ENCODE data around the gene EPYC. TPM values are rescaled to one million over a fixed set of nuclear protein-coding genes. Genes with fewer than 3 reads are reported as not detected.

The EPYC gene
- total RNA-seq, 1 donor from 2014 or later, result 0.39 TPM

DNA sequence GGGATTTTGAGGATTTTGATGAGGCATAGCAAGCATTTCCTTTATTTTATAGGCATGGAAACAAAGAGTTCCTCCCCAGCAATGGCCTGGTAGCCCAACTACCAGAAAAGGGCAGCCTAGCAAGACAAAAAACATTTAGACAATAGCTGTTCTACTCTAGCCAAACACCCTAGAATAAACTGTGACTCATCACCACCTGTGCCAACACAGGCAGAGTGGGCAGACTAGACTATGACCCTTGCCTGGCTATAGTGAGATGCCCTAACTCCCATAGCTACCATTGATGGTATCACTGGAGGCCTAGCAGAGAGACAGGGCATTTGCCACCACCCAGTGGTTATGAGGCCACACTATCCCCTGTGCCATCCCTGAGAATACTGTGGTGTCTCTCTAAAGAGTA, 34.3 kb downstream of the EPYC start:
- Mint-ChIP-seq H3K4me1 (ENCODE audit: low read depth, unreplicated experiment) (peaks cover 11% of the 10 kb centered on the region), H3K9me3 (ENCODE audit: unreplicated experiment) (no peaks in the 10 kb centered on the region), H3K27me3 (ENCODE audit: low read depth, unreplicated experiment) (no peaks in the 10 kb centered on the region), H3K27ac (ENCODE audit: unreplicated experiment) (no peak overlapping the region), H3K4me3 (ENCODE audit: unreplicated experiment) (no peak overlapping the region), H3K36me3 (ENCODE audit: low read depth, unreplicated experiment) (no peaks in the 10 kb centered on the region)
- H3K36me3 ChIP-seq (ENCODE audit: insufficient read depth, low read length), result no peaks in the 10 kb centered on the region
- H3K4me1 ChIP-seq (ENCODE audit: insufficient read depth, low read length), result peaks cover 8% of the 10 kb centered on the region
- H4K20me1 ChIP-seq (ENCODE audit: insufficient read depth, low read length), result no peaks in the 10 kb centered on the region
- no peak overlapping the region for H3K4me3 ChIP-seq (ENCODE audit: insufficient read depth, low read depth, low read length)
- H3K9ac ChIP-seq (ENCODE audit: low read length), result no peak overlapping the region
- FAIRE-seq, result no peak
- no peaks in the 10 kb centered on the region for H3K9me3 ChIP-seq (ENCODE audit: insufficient read depth, low read depth, low read length)
- no peak overlapping the region for H3K4me2 ChIP-seq (ENCODE audit: low read length)
- no peak for DNase-seq (ENCODE audit: low read depth)
- H3K27me3 ChIP-seq (ENCODE audit: insufficient read depth, low read length), result no peaks in the 10 kb centered on the region
- H3K27ac ChIP-seq (ENCODE audit: low read depth, low read length), result no peak overlapping the region
- TF ChIP-seq EZH2 (IDR thresholded peaks at IDR 0.05; ENCODE audit: insufficient read depth, low read length) (no peak), CTCF (IDR thresholded peaks at IDR 0.05; ENCODE audit: insufficient read depth, low read depth, low read length) (no peak)
- H3K79me2 ChIP-seq (ENCODE audit: insufficient read depth, low read length), result no peaks in the 10 kb centered on the region
- no peak overlapping the region for H2AFZ ChIP-seq (ENCODE audit: low read depth, low read length)

DNA sequence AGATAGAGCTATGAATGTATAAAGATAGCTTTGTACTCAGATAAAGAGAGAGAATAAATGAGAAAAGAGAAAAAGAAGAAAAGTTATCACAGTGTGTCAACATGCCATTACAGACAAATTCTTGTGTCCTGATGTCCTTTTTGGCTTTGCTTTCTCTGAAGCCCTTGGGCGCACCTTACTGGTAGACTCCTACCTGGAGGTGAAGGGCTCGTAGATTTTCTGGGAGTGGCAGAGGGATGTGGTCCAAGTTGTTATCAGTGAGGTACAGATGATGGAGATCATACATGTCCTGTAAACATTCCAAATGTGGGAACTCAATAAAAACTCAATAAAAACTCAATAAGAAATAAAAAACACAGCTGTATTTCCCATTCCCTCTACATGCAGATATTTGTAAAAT, 34.9 kb downstream of the EPYC start:
- H3K79me2 ChIP-seq (ENCODE audit: insufficient read depth, low read length), result no peaks in the 10 kb centered on the region
- H4K20me1 ChIP-seq (ENCODE audit: insufficient read depth, low read length), result no peaks in the 10 kb centered on the region
- no peaks in the 10 kb centered on the region for H3K9me3 ChIP-seq (ENCODE audit: insufficient read depth, low read depth, low read length)
- Mint-ChIP-seq H3K4me3 (ENCODE audit: unreplicated experiment) (no peak overlapping the region), H3K36me3 (ENCODE audit: low read depth, unreplicated experiment) (no peaks in the 10 kb centered on the region), H3K27me3 (ENCODE audit: low read depth, unreplicated experiment) (no peaks in the 10 kb centered on the region), H3K27ac (ENCODE audit: unreplicated experiment) (no peak overlapping the region), H3K4me1 (ENCODE audit: low read depth, unreplicated experiment) (peaks cover 11% of the 10 kb centered on the region), H3K9me3 (ENCODE audit: unreplicated experiment) (no peaks in the 10 kb centered on the region)
- no peak overlapping the region for H3K27ac ChIP-seq (ENCODE audit: low read depth, low read length)
- H3K4me2 ChIP-seq (ENCODE audit: low read length), result no peak overlapping the region
- H3K4me1 ChIP-seq (ENCODE audit: insufficient read depth, low read length), result peaks cover 8% of the 10 kb centered on the region
- H3K27me3 ChIP-seq (ENCODE audit: insufficient read depth, low read length), result no peaks in the 10 kb centered on the region
- no peak overlapping the region for H2AFZ ChIP-seq (ENCODE audit: low read depth, low read length)
- H3K36me3 ChIP-seq (ENCODE audit: insufficient read depth, low read length), result no peaks in the 10 kb centered on the region
- no peak overlapping the region for H3K4me3 ChIP-seq (ENCODE audit: insufficient read depth, low read depth, low read length)
- no peak for FAIRE-seq
- no peak for TF ChIP-seq CTCF (IDR thresholded peaks at IDR 0.05; ENCODE audit: insufficient read depth, low read depth, low read length)
- TF ChIP-seq EZH2 (IDR thresholded peaks at IDR 0.05; ENCODE audit: insufficient read depth, low read length), result no peak
- H3K9ac ChIP-seq (ENCODE audit: low read length), result no peak overlapping the region
- no peak for DNase-seq (ENCODE audit: low read depth)

DNA sequence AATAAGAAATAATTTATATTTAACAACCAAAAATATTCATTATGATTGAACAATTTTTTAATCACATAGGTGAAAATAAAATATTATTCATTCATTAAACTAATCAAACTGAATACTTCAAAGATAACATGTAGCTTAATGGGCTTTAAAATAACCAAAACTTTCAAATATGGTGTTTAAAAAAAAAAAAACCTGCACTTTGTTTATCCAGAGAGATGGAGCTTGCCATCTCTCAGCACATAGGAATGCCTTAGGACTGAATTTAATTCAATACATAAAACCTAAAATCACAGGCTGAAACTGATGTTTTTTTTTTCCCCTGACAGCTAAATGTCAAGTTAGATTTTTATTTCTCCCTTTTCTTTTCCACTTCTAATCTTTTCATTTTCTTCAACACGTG, 35.4 kb downstream of the EPYC start:
- no peaks in the 10 kb centered on the region for H3K36me3 ChIP-seq (ENCODE audit: insufficient read depth, low read length)
- DNase-seq (ENCODE audit: low read depth) (no peak), FAIRE-seq (no peak)
- no peak overlapping the region for H3K4me3 Mint-ChIP-seq (ENCODE audit: unreplicated experiment)
- no peak overlapping the region for H2AFZ ChIP-seq (ENCODE audit: low read depth, low read length)
- H3K27ac ChIP-seq (ENCODE audit: low read depth, low read length), result no peak overlapping the region
- H3K9me3 ChIP-seq (ENCODE audit: insufficient read depth, low read depth, low read length), result no peaks in the 10 kb centered on the region
- no peak overlapping the region for H3K9ac ChIP-seq (ENCODE audit: low read length)
- H3K27me3 Mint-ChIP-seq (ENCODE audit: low read depth, unreplicated experiment), result no peaks in the 10 kb centered on the region
- H3K27ac Mint-ChIP-seq (ENCODE audit: unreplicated experiment), result no peak overlapping the region
- peaks cover 8% of the 10 kb centered on the region for H3K4me1 ChIP-seq (ENCODE audit: insufficient read depth, low read length)
- H3K36me3 Mint-ChIP-seq (ENCODE audit: low read depth, unreplicated experiment), result no peaks in the 10 kb centered on the region
- H3K79me2 ChIP-seq (ENCODE audit: insufficient read depth, low read length), result no peaks in the 10 kb centered on the region
- H3K27me3 ChIP-seq (ENCODE audit: insufficient read depth, low read length), result no peaks in the 10 kb centered on the region
- H4K20me1 ChIP-seq (ENCODE audit: insufficient read depth, low read length), result no peaks in the 10 kb centered on the region
- no peaks in the 10 kb centered on the region for H3K9me3 Mint-ChIP-seq (ENCODE audit: unreplicated experiment)
- no peak overlapping the region for H3K4me2 ChIP-seq (ENCODE audit: low read length)
- H3K4me3 ChIP-seq (ENCODE audit: insufficient read depth, low read depth, low read length), result no peak overlapping the region
- TF ChIP-seq CTCF (IDR thresholded peaks at IDR 0.05; ENCODE audit: insufficient read depth, low read depth, low read length) (no peak), EZH2 (IDR thresholded peaks at IDR 0.05; ENCODE audit: insufficient read depth, low read length) (no peak)
- H3K4me1 Mint-ChIP-seq (ENCODE audit: low read depth, unreplicated experiment), result peaks cover 8% of the 10 kb centered on the region
